NCI-H128 (cell line): ENCODE data around the gene DIRAS3.
"Not testable (repeated sequence)": the region's sequence is repeated elsewhere in the genome, so short reads cannot be mapped to it uniquely, and the experiment has no call there.

Source experiments
- DNase-seq: peaks from one replicate; lab custom pipeline; 2025; ENCODE audit not compliant: unreplicated experiment; lab: John Stamatoyannopoulos, UW

The DIRAS3 gene

GRCh38 chr1:68024635-68025338, 25.6 kb downstream of the DIRAS3 start:
- DNase-seq = no peak

GRCh38 chr1:68016381-68016780, 34.0 kb downstream of the DIRAS3 start:
- no peak for DNase-seq

GRCh38 chr1:68015971-68016370, 34.5 kb downstream of the DIRAS3 start:
- DNase-seq = no peak

- DNase-seq = no peak
Observed at GRCh38 chr1:68015369-68015768, 35.1 kb downstream of the DIRAS3 start.

DNA sequence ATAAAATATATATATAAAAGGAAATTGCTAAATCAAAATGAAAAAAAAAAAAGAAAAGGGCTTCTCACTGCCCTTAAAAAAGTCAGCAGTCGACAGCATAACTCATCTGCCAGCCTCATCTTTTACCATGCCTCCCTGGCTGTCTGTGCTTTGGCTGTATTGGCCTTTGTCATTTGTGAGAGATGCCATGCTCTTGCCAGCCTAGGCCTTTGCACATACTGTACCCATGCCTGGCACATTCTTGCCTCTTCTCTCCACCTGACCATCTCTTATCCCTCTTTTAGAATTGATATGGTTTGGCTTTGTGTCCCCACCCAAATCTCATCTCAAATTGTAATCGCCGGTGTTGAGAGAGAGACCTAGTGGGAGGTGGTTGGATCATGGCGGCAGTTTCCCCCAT, 37.1 kb downstream of the DIRAS3 start:
- no peak for DNase-seq

GRCh38 chr1:68011657-68012375, 38.6 kb downstream of the DIRAS3 start:
- DNase-seq = no peak

DNA sequence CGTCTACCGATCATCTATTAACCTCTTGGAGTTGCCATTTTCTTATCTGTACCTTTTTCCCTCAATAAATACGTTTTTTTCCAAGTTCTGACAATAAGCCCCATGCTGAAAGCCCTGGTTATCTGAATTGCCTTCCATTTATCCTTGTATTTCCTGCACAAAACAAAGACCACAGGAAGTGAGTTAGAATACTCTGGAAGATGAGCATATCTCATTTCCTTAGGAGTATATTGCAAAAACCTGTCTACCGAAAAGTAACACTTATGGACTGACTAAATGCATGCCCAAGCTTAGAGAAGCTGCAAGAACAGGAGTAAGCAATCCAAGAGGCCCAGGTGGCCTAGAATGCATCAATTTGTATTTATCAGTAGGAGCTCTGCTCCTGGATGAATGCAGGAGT, 39.9 kb downstream of the DIRAS3 start:
- DNase-seq = no peak

- DNase-seq = no peak
Observed at GRCh38 chr1:68010090-68010489, 40.3 kb downstream of the DIRAS3 start.

DNA sequence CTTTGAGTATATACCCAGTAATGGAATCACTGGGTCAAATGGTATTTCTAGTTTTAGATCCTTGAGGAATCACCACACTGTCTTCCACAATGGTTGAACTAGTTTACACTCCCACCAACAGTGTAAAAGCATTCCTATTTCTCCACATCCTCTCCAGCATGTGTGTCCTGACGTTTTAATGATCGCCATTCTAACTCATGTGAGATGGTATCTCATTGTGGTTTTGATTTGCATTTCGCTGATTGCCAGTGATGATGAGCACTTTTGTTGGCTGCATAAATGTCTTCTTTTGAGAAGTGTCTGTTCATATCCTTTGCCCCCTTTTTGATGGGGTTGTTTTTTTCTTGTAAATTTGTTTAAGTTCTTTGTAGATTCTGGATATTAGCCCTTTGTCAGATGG, 46.8 kb downstream of the DIRAS3 start:
- DNase-seq = not testable (repeated sequence)

DNA sequence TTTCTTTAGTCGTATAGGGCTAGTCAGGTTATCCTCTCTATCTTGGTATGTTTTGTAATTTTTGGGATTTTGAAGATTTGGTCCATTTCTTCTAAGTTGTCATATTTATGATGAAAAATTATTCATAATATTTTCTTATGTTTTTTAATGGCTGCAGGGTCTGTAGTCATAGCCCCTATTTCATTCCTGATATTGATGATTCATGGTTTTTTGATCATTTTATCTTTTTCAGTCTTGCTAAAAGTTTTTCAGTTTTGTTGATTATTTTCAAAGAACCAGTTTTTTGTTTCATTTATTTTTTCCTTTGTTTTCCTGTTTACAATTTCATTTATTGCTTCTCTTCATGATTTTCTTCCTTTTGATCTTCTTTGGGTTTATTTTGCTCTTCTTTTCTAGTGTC, 50.2 kb downstream of the DIRAS3 start:
- DNase-seq = no peak

DNA sequence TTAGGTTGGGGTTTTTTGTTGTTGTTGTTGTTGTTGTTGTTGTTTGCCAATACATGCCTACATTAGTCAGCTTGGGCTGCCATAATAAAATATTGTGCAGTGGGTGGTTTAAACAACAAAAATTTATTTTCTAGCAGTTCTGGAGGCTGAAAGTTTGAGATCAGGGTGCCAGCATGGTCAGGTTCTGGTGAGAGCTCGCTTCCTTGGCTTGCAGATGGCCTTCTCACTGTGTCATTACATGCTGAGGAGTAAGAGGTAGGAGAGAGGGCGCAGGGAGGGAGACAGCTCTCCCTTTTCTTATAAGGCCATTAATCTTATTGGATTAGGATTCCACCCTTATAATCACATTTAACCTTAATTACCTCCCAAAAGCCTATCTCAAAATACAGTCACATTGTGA, 52.7 kb downstream of the DIRAS3 start:
- DNase-seq = no peak
